ENCODE data around the gene DCAKD. TPM values are rescaled to one million over a fixed set of nuclear protein-coding genes. Genes with fewer than 3 reads are reported as not detected.

The DCAKD gene
- total RNA-seq, 1 donor from 2014 or later = 91.8 TPM

GRCh38 chr17:45087978-45088377 is 36.5 kb upstream of the DCAKD start:
- DNase-seq (ENCODE audit: low read depth, low spot score) = no peak
- H3K36me3 Mint-ChIP-seq (ENCODE audit: low read depth) = peaks cover 10% of the 10 kb centered on the region
- no peak overlapping the region for H3K4me3 Mint-ChIP-seq
- no peak overlapping the region for H3K27ac Mint-ChIP-seq (ENCODE audit: unreplicated experiment)
- no peaks in the 10 kb centered on the region for H3K9me3 Mint-ChIP-seq
- TF ChIP-seq CTCF (conservative IDR thresholded peaks at IDR 0.05) = no peak
- H3K4me1 Mint-ChIP-seq = no peaks in the 10 kb centered on the region
- H3K27me3 Mint-ChIP-seq (ENCODE audit: low read depth) = no peaks in the 10 kb centered on the region

- no peak for TF ChIP-seq CTCF (conservative IDR thresholded peaks at IDR 0.05)
- Mint-ChIP-seq H3K4me1 (no peaks in the 10 kb centered on the region), H3K9me3 (no peaks in the 10 kb centered on the region), H3K27ac (ENCODE audit: unreplicated experiment) (no peak overlapping the region), H3K4me3 (no peak overlapping the region), H3K27me3 (ENCODE audit: low read depth) (no peaks in the 10 kb centered on the region), H3K36me3 (ENCODE audit: low read depth) (peaks cover 10% of the 10 kb centered on the region)
- no peak for DNase-seq (ENCODE audit: low read depth, low spot score)
Observed at GRCh38 chr17:45087504-45087975, 36.1 kb upstream of the DCAKD start.

GRCh38 chr17:45086865-45087503 is 35.6 kb upstream of the DCAKD start:
- DNase-seq (ENCODE audit: low read depth, low spot score) = no peak
- Mint-ChIP-seq H3K4me1 (no peaks in the 10 kb centered on the region), H3K4me3 (no peak overlapping the region), H3K27me3 (ENCODE audit: low read depth) (no peaks in the 10 kb centered on the region), H3K27ac (ENCODE audit: unreplicated experiment) (no peak overlapping the region), H3K9me3 (no peaks in the 10 kb centered on the region), H3K36me3 (ENCODE audit: low read depth) (peaks cover 7% of the 10 kb centered on the region)
- no peak for TF ChIP-seq CTCF (conservative IDR thresholded peaks at IDR 0.05)

GRCh38 chr17:45086391-45086790 is 35.0 kb upstream of the DCAKD start:
- H3K4me1 Mint-ChIP-seq = no peaks in the 10 kb centered on the region
- peaks cover 8% of the 10 kb centered on the region for H3K36me3 Mint-ChIP-seq (ENCODE audit: low read depth)
- H3K27me3 Mint-ChIP-seq (ENCODE audit: low read depth) = no peaks in the 10 kb centered on the region
- no peak overlapping the region for H3K27ac Mint-ChIP-seq (ENCODE audit: unreplicated experiment)
- TF ChIP-seq CTCF (conservative IDR thresholded peaks at IDR 0.05) = no peak
- H3K4me3 Mint-ChIP-seq = no peak overlapping the region
- H3K9me3 Mint-ChIP-seq = no peaks in the 10 kb centered on the region
- no peak for DNase-seq (ENCODE audit: low read depth, low spot score)

GRCh38 chr17:45081047-45081703 is 29.7 kb upstream of the DCAKD start:
- Mint-ChIP-seq H3K36me3 (ENCODE audit: low read depth) (peaks cover 10% of the 10 kb centered on the region), H3K4me1 (no peaks in the 10 kb centered on the region), H3K4me3 (no peak overlapping the region), H3K27ac (ENCODE audit: unreplicated experiment) (no peak overlapping the region), H3K9me3 (no peaks in the 10 kb centered on the region), H3K27me3 (ENCODE audit: low read depth) (no peaks in the 10 kb centered on the region)
- DNase-seq (ENCODE audit: low read depth, low spot score) = no peak
- TF ChIP-seq CTCF (conservative IDR thresholded peaks at IDR 0.05) = no peak
